ENCODE results near the gene CST5.

GRCh38 chr20:23878787-23879186 is 761 bp downstream of the CST5 start:
- TF ChIP-seq CTCF (IDR thresholded peaks at IDR 0.05; ENCODE audit: low read depth, low read length) (no peak), POLR2A (IDR thresholded peaks at IDR 0.05; ENCODE audit: extremely low read depth, insufficient read length) (no peak), MAX (IDR thresholded peaks at IDR 0.05; ENCODE audit: low read depth, low read length) (no peak)
